Uterus (tissue), 2 donors: Measurements from ENCODE around the gene SPOCD1.

ENCODE experiments used
- CTCF ChIP-seq, 4 experiments: fragments of 200-600 bp in 2 of 4; fragments of 450-650 bp in 2 of 4; sonication (generic) in 2 of 4; IDR thresholded peaks; one replicate each; pipeline ENCODE4 v1.5.1; 2016 to 2019; ENCODE audit warnings: antibody characterized with exemption in 4 of 4, mild to moderate bottlenecking in 2 of 4, moderate library complexity in 1 of 4
- POLR2A ChIP-seq, 2 donors: fragments of 450-650 bp; IDR thresholded peaks; one replicate each; pipeline ENCODE4 v1.6.1; 2016; ENCODE audit warnings: antibody characterized with exemption in 2 of 2, mild to moderate bottlenecking in 1 of 2, moderate library complexity in 1 of 2

GRCh38 chr1:31839662-31840343 is 24.0 kb upstream of the SPOCD1 start:
- TF ChIP-seq CTCF (IDR thresholded peaks at IDR 0.05) (no peak), POLR2A (IDR thresholded peaks at IDR 0.05) (no peak)
